HG03571 (cell line): ENCODE results near the gene SNX6.
A peak's percentile ranks its signal among the peaks of the same experiment; 100 is the strongest.
"Not testable (repeated sequence)": the region's sequence is repeated elsewhere in the genome, so short reads cannot be mapped to it uniquely, and the experiment has no call there.

Experiments
- ATAC-seq: cut with Tn5 transposase; IDR thresholded peaks from one replicate; pipeline ENCODE4 v1.9.1; 2021; ENCODE audit not compliant: unreplicated experiment

Gene SNX6

DNA sequence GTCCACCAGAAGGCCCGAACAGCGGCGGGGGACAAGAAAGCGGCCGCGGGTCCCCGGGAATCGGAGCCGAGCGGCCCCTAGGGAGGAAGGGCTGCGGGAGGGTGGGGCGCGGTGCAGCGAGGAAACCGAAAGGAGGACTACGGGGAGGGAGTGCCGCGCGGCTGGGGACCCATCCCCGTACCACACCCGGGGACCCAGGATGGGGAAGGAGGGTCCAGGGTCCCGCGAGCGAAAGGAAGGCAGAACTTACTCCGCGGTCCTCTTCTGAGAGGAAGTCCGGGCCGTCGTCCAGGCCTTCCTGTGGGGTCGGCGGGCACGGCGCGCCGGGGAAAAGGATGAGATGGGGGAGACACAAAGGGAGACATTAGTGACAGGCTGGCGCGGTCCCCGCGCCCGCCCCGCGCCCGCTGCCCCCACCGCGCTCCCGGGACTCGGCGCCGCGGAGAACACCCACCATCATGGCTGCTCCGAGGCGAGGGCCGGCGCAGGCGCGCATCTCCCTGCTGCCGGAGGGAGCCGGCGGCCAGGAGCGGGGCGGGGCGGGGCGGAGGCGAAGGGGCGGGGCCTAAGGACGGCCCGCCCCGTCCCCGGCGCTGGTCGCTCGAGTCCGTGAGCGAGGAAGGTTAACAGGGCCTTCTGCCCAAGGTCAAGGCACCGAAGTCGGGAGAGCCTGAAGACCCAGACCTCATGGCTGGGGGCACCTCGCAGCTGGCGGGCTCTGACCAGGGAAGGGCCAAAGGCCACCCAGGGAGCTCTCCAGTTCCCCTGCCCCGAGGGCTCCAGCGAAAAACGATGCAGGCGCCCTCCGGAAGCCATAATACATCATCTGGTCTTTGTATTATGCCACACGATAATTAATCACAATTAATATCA is at the start of gene SNX6:
Gene SNX6, minus strand, starts transcription at position 492 of the 873 bp plus-strand sequence. Its CDS starts 32 bp downstream, at position 460.
- peak; percentile 86 for ATAC-seq

DNA sequence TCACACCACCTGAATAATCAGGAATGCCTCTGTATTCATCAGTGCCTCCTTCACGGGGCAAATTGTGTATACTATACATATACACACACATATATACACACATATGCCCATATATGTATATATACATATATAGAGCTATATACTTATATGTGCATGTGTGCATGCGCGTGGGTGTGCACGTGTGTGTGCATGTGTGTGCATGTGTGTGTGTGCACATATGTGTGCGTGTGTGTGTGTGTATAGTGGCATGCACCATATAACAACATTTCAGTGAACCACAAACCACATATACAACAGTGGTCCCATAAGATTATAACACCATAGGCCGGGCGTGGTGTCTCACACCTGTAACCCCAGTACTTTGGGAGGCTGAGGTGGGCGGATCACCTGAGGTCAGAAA is 48.8 kb upstream of the SNX6 start:
- no peak for ATAC-seq

DNA sequence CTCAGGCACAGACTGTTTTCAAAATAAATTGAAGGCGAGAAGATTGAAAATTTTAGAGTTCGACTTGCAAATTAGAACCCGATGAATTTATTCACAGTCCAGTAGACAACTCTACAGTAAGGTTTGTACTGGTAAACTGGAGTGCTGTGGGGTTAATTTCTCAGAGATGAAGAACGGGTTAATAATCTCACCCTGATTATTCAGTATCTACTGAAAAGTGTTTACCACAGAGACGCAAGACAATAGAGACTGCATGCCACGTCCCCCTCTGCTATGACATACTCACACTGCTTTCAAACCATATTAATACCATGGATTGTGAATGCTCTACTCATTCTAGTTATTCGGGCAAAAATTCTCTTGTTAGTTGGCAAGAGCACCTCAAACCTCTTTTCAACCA is 48.4 kb upstream of the SNX6 start:
- no peak for ATAC-seq

DNA sequence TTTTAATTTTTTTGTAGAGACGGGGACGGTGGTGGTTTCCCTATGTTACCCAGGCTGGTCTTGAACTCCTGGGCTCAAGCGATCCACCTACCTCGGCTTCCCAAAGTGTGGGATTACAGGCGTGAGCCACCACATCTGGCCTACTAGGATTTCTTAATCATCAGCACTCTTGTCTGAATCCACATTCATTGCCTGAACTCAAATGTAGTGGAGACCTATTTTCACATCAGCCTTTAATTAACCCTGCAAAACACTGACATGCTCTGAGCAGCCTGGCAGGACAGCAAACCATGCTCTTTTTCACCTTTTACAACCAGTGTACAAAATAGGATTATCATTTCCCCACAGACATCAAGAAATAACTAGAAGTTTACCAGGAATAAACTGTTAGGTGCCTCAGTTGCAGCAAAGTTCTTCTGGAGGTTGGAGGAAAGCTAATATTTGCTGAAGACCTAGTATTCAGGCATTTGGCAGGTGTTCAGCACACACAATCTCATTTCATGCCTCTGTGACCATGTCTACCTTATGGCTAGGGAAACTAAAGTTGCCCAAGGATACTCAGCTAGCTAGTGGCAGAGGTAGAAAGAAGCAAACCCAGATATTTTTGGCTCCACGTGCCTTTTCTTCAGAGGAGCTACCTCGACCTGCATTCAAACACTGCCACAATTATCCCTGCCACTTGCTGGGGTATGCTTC is 46.7 kb upstream of the SNX6 start:
- no peak for ATAC-seq

- no peak for ATAC-seq
These were observed 43.8 kb upstream of the SNX6 start for GRCh38 chr14:34673702-34674101.

GRCh38 chr14:34671716-34672115 is 41.8 kb upstream of the SNX6 start:
- no peak for ATAC-seq

DNA sequence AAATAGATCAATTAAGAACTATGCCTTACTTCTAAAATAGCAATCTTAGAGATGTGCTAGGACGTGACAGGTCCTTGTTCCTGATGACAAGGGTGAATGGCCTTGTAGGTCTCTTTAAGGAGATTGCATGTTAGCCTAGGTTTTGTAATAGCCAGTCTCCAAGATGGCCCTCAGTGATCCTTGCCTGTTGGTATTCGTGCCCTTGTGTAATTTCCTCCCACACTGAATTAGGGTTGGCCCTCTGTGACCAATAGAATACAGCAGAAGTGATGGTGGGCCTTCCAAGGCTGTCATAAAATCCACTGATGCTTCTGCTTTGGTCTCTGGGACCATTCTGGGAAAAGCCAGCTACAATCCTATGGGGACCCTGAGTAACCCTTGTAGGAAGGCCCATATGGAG is 38.2 kb upstream of the SNX6 start:
- ATAC-seq: no peak

GRCh38 chr14:34667007-34667406 is 37.1 kb upstream of the SNX6 start:
- ATAC-seq: no peak

DNA sequence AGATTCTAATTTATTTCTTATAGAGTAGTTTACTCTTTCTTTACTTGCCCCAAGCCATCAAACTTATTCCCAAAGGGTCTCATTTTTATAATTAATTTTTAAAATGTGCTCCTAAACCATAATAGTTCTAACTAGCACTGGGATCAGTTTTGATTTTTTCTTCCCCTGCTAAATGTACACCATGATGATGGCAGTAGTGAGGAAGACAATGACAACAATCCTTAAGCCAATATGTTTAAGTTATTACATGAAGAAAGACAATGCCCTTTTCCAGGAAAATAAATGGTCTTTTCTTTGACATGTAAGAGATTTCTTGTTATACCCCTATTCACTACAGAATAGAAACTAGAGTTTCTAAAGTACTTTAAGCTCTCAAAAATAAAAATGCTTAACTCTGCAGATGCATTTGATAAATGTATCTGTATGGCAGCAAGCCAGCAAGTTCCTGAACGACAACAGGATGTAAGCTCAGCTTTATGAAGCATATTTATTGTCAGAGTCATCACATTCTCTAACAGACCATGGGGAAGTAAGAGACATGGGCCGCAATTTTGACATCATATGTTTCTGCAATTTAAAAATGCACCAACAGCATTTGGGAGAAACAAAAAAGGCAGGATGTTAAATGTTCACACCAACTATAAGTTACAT is 36.0 kb upstream of the SNX6 start:
- ATAC-seq: no peak

DNA sequence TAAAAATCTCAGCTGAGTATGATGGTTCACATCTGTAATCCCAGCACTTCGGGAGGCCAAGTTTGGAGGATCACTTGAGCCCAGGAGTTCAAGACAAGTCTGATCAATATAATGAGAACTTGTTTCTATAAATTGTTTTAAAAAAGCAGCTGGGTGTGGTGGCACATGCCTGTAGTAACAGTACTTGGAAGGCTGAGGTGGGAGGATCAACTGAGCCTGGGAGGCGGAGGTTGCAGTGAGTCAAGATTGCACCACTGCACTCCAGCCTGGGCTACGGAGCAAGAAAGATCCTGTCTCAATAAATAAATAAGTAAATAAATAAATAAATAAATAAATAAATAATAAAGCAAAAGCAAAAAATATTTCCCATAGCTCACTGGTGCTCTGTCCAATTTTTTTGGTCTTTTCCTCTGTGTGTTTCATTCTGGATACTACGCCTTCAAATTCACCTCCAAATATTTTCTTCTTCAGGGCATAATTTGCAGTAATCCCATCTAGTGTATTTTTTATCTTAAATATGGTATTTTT is 32.7 kb upstream of the SNX6 start:
- ATAC-seq: no peak

GRCh38 chr14:34660796-34661195 is 30.8 kb upstream of the SNX6 start:
- no peak for ATAC-seq

- ATAC-seq: no peak
These were observed 26.0 kb upstream of the SNX6 start for GRCh38 chr14:34655959-34656358.

DNA sequence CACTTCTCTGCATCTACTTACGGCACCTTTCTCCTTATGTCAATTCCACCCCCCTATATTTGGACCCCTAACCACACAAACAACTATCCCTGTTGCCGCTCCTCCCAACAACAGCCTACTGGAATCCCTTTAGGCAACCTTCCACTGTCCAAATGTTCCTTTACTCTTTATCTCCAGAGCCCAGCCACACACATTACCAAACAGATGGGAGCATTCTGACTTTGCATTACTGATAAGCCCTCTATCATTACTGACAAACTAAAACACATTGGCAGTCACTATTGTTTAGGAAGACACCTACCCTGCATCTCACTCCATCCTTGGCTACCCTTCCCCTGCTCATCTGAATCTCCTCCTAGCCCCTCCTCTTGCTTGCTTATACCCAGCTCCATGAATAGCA is 23.1 kb upstream of the SNX6 start:
- ATAC-seq: not testable (repeated sequence)

DNA sequence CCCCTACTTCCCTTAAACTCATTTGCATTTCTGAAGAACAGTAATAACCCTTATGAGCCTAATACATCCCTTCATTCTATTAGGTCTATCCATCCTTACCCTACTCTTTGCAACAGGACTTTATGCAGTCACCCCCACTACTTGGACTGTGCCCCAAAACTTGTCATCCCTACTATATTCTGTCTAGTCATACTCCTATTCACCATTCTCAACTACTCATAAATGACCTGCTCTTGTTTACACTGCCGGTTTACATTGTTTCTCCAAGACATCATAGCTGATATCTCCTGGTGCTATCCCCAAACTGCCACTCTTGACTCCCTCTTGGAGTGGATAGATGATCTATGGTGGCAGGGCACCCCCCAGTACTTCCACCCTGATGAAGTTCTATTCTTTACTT is 22.4 kb upstream of the SNX6 start:
- not testable (repeated sequence) for ATAC-seq

DNA sequence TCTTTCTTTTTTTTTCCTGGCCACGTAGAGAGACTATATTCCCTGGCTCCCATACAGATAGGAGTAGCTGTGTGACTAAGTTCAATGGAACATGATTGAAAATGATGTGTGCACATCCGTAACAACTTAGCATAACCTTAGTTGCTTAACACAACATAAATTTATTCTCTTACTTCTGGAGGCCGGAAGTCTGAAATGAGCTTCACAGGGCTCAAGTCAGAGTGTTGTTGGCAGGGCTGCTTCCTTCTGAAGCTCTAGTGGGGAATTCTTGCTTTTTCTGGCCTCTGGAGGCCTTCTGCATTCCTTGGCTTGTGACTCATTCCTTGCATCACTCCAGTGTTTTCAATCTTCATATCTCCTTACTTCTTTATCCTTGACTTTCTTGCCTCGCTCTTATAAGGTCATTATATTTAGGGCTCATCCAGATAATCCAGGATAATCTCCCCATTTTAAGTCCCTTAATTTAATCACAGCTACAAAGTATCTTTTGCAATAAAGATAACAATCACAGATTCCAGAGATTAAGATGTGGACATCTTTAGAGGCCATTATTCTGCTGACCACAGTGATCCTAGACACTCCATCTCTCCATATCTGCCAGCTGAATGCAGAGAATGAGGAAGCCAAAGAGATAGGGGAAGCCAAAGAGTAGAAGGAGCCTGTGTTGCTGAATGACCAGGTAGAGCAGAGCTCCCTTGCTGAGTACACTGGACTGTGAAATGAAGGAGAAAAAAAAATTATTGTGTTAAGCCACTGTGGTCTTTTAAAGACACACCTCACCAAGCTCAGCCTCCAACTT is 21.0 kb upstream of the SNX6 start:
- ATAC-seq: no peak

DNA sequence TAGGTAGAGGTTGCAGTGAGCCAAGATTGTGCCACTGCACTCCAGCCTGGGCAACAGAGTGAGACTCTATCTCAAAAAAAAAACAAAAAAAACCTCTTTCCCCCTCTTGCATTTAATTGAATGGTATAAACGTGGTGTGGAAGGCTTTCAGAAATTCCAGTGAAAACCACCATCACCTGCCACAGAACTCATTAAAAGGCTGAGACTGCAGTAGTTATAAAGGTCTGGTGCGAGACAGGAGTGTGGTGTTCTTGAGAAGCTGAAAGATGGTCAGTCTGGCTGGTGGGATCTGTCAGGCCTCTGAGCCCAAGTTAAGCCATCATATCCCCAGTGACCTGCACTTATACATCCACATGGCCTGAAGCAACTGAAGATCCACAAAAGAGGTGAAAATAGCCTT is 20.1 kb upstream of the SNX6 start:
- not testable (repeated sequence) for ATAC-seq

- no peak for ATAC-seq
These were observed 19.4 kb upstream of the SNX6 start for GRCh38 chr14:34649344-34649743.

- ATAC-seq: no peak
These were observed 16.8 kb upstream of the SNX6 start for GRCh38 chr14:34646570-34647255.

DNA sequence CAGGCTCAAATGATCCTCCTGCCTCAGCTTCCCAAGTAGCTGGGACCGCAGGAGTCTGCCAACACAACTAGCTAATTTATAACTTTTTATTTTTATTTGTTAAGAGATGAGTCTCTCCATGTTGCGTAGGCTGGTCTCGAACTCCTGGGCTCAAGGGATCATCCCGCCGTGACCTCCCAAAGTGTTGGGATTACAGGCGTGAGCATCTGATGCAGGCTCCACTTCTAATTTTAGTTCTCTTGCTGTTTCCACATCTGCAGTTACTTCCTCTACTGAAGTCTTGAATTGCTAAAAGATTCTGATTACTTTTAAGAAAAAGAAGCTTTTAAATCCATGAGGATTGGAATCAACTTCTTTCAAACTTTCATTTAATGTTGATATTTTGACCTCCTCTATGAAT is 13.4 kb upstream of the SNX6 start:
- ATAC-seq: no peak

- ATAC-seq: no peak
These were observed 12.6 kb upstream of the SNX6 start for GRCh38 chr14:34642595-34642994.
